GM23338 (cell line): ENCODE measurements around the gene NTN1. TPM values are rescaled to one million over a fixed set of nuclear protein-coding genes. Genes with fewer than 3 reads are reported as not detected.

Experiments used
- ATAC-seq: fragments of 200-7000 bp; cut with Tn5 transposase; 3 replicates; pipeline ENCODE4 v1.9.1; 2020
- DNase-seq: peaks from one replicate; pipeline ENCODE4 v3.0.0-alpha.2; 2015; ENCODE audit warnings: low spot score
- H2AFZ ChIP-seq: fragments of 200-600 bp; sonication (generic); 2 replicates; pipeline ENCODE4 v1.8.0; 2016; ENCODE audit warnings: antibody characterized with exemption, mild to moderate bottlenecking, moderate library complexity
- H3F3A ChIP-seq: fragments of 200-600 bp; sonication (generic); replicated peaks from 2 replicates; pipeline ENCODE4 v1.8.0; 2017; ENCODE audit warnings: antibody characterized with exemption, mixed run types, low read depth
- H3K27ac ChIP-seq: fragments of 200-600 bp; sonication (generic); 2 replicates; pipeline ENCODE4 v1.6.1; 2016; ENCODE audit warnings: low read depth
- H3K27me3 ChIP-seq: fragments of 200-600 bp; sonication (generic); 2 replicates; pipeline ENCODE4 v1.8.0; 2016; ENCODE audit warnings: mild to moderate bottlenecking, mixed run types, moderate library complexity; ENCODE audit not compliant: insufficient read depth
- H3K36me3 ChIP-seq: fragments of 200-600 bp; sonication (generic); 2 replicates; pipeline ENCODE4 v1.8.0; 2016; ENCODE audit warnings: mild to moderate bottlenecking; ENCODE audit not compliant: insufficient read depth
- H3K4me1 ChIP-seq: fragments of 200-600 bp; sonication (generic); 2 replicates; pipeline ENCODE4 v1.8.0; 2016; ENCODE audit warnings: mild to moderate bottlenecking, moderate library complexity; ENCODE audit not compliant: insufficient read depth
- H3K4me2 ChIP-seq: fragments of 200-600 bp; sonication (generic); 2 replicates; pipeline ENCODE4 v1.7.1; 2017; ENCODE audit warnings: mixed run types
- H3K4me3 ChIP-seq: fragments of 200-600 bp; sonication (generic); 2 replicates; pipeline ENCODE4 v1.6.1; 2016; ENCODE audit warnings: mixed run types
- H3K79me2 ChIP-seq: fragments of 200-600 bp; sonication (generic); replicated peaks from 2 replicates; pipeline ENCODE4 v1.8.0; 2017; ENCODE audit warnings: mild to moderate bottlenecking; ENCODE audit not compliant: insufficient read depth
- H3K9me2 ChIP-seq: fragments of 200-600 bp; sonication (generic); 2 replicates; pipeline ENCODE4 v1.8.0; 2017; ENCODE audit not compliant: insufficient read depth
- H4K20me1 ChIP-seq: fragments of 200-600 bp; sonication (generic); replicated peaks from 2 replicates; pipeline ENCODE4 v1.8.0; 2017; ENCODE audit warnings: mild to moderate bottlenecking; ENCODE audit not compliant: insufficient read depth
- H3K27ac Mint-ChIP-seq: 2 replicates; pipeline ENCODE4 v1.8.0; 2020; ENCODE audit warnings: inconsistent platforms, mild to moderate bottlenecking, moderate library complexity, mixed read lengths
- H3K27me3 Mint-ChIP-seq: 3 replicates; pipeline ENCODE4 v1.8.0; 2022; ENCODE audit warnings: low read depth, mild to moderate bottlenecking, moderate library complexity, mixed read lengths, inconsistent platforms; ENCODE audit not compliant: insufficient read depth, poor library complexity
- H3K36me3 Mint-ChIP-seq: 3 replicates; pipeline ENCODE4 v1.8.0; 2021; ENCODE audit warnings: low read depth, mild to moderate bottlenecking, inconsistent platforms, moderate library complexity, mixed read lengths
- H3K4me1 Mint-ChIP-seq: 3 replicates; pipeline ENCODE4 v1.8.0; 2020; ENCODE audit warnings: mild to moderate bottlenecking, inconsistent platforms, mixed read lengths
- H3K4me3 Mint-ChIP-seq: 3 replicates; pipeline ENCODE4 v1.8.0; 2021; ENCODE audit warnings: moderate library complexity, mild to moderate bottlenecking, inconsistent platforms, mixed read lengths
- H3K9me3 Mint-ChIP-seq: 3 replicates; pipeline ENCODE4 v1.8.0; 2020; ENCODE audit warnings: moderate library complexity, mild to moderate bottlenecking, inconsistent platforms, mixed read lengths
- CREB1 ChIP-seq: fragments of 250-450 bp; sonication (Bioruptor Pico); IDR thresholded peaks from 2 replicates; pipeline ENCODE4 v1.5.0; 2020; ENCODE audit warnings: low read depth, mild to moderate bottlenecking, moderate library complexity
- EZH2 ChIP-seq: fragments of 200-600 bp; sonication (generic); IDR thresholded peaks from one replicate; pipeline ENCODE4 v1.8.0; 2017; ENCODE audit warnings: antibody characterized with exemption, mild to moderate bottlenecking, low read depth; ENCODE audit not compliant: unreplicated experiment
- EZH2phosphoT487 ChIP-seq: fragments of 200-600 bp; sonication (generic); IDR thresholded peaks from one replicate; pipeline ENCODE4 v1.8.1; 2018; ENCODE audit warnings: antibody characterized with exemption; ENCODE audit not compliant: unreplicated experiment
- JUNB ChIP-seq: IDR thresholded peaks from one replicate; pipeline ENCODE4 v1.6.1; 2016; ENCODE audit warnings: antibody characterized with exemption; ENCODE audit not compliant: unreplicated experiment
- NANOG ChIP-seq: IDR thresholded peaks from 2 replicates; pipeline ENCODE4 v1.6.1; 2016; ENCODE audit warnings: antibody characterized with exemption, borderline replicate concordance
- POLR2AphosphoS5 ChIP-seq: IDR thresholded peaks from 2 replicates; pipeline ENCODE4 v1.6.1; 2016; ENCODE audit warnings: antibody characterized with exemption, low read depth
- STAT1 ChIP-seq: IDR thresholded peaks from one replicate; pipeline ENCODE4 v1.6.1; 2016; ENCODE audit warnings: antibody characterized with exemption; ENCODE audit not compliant: unreplicated experiment
- ZNF114 ChIP-seq: fragments of 250-450 bp; sonication (Bioruptor Pico); IDR thresholded peaks from 2 replicates; pipeline ENCODE4 v1.5.0; 2020; ENCODE audit warnings: mild to moderate bottlenecking, moderate library complexity
- ZNF331 ChIP-seq: fragments of 250-450 bp; sonication (Bioruptor Pico); IDR thresholded peaks from 2 replicates; pipeline ENCODE4 v1.5.0; 2020; ENCODE audit warnings: low read depth, mild to moderate bottlenecking, moderate library complexity
- ZNF462 ChIP-seq: fragments of 250-450 bp; sonication (Bioruptor Pico); IDR thresholded peaks from 2 replicates; pipeline ENCODE4 v1.5.0; 2020; ENCODE audit warnings: mild to moderate bottlenecking, moderate library complexity
- polyA plus RNA-seq: library from polyadenylated mRNA; unstranded; fragments of >200 nt; fragmentation: Nextera tagmentation; extraction: Ambion mirVana; gene quantifications from 2 replicates; pipeline ENCODE4 v1.2.1, GENCODE V29; 2016
- total RNA-seq: library from RNA; depleted of rRNA; stranded (reverse); fragments of >200 nt; shearing (Covaris generic); gene quantifications from 2 replicates; pipeline ENCODE4 v1.2.3, GENCODE V29; 2014
- TF ChIP-seq, protein P1 (sequence below): IDR thresholded peaks from one replicate; pipeline ENCODE4 v1.6.1; 2018; ENCODE audit warnings: antibody characterized with exemption; ENCODE audit not compliant: unreplicated experiment
- TF ChIP-seq, protein P2 (sequence below), 2 experiments: fragments of 200-600 bp in 1 of 2; sonication (generic) in 1 of 2; conservative IDR thresholded peaks; 2 replicates each; pipeline versions ENCODE4 v1.5.1 to v1.6.1; 2016 to 2017; ENCODE audit warnings: antibody characterized with exemption in 2 of 2, low read depth in 2 of 2, mild to moderate bottlenecking in 2 of 2, moderate library complexity in 1 of 2
- TF ChIP-seq, protein P3 (sequence below): IDR thresholded peaks from 2 replicates; pipeline ENCODE4 v1.6.1; 2016; ENCODE audit warnings: antibody characterized with exemption

Gene NTN1
- total and polyA plus RNA-seq, 2 experiments from 2014 or later = 0.57 to 2.6 TPM

DNA sequence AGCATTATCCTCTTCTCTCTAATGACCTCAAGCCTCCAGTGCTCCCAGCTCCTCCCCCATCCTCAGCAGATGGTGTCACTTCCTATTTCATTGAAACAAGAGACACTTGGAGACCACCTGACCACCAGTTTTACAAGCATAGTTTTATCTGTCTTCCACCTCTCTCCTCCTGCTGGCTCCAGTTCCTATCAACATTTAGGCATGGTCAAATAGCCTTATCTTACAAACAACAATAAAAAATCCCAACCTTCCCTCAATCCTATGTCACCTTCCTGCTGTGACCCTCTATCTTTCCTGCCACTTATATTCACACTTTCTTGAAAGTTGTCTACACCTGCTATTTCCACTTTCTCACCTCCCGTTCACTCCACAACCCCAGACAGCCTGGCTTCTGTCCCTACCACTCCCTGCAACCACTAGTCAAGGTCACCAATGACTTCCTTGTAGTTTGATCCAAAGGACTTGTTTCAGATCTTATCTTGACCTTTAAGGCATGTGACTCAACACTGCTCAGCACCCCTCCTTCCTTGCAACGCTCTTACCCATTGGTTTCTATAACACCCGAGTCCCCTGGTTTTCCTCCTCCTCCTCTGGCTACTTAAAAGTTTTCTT is 4.3 kb upstream of the NTN1 start:
- peaks cover 49% of the 10 kb centered on the region for H3K27me3 Mint-ChIP-seq
- DNase-seq = no peak
- no peak overlapping the region for H3K4me3 Mint-ChIP-seq
- peaks cover 10% of the 10 kb centered on the region; the same call in 2 of the 3 replicates for H3K4me1 Mint-ChIP-seq
- Histone ChIP-seq H3K79me2 (no peaks in the 10 kb centered on the region), H3F3A (0 out of 2 replicates have a peak, but pooled peaks cover 11% of the 10 kb centered on the region), H3K27ac (no peak overlapping the region), H3K4me3 (no peak overlapping the region), H3K36me3 (no peaks in the 10 kb centered on the region), H3K4me1 (peaks cover 33% of the 10 kb centered on the region), H3K4me2 (no peak overlapping the region), H4K20me1 (no peaks in the 10 kb centered on the region), H3K27me3 (peaks cover 68% of the 10 kb centered on the region), H3K9me2 (0 out of 2 replicates have a peak, but pooled peaks cover 3% of the 10 kb centered on the region), H2AFZ (no peak overlapping the region; the same call in 1 of the 2 replicates)
- no peaks in the 10 kb centered on the region for H3K36me3 Mint-ChIP-seq
- ATAC-seq = no peak
- TF ChIP-seq CREB1 (CRISPR knock-in tag) = no peak
- TF ChIP-seq, protein P1, sequence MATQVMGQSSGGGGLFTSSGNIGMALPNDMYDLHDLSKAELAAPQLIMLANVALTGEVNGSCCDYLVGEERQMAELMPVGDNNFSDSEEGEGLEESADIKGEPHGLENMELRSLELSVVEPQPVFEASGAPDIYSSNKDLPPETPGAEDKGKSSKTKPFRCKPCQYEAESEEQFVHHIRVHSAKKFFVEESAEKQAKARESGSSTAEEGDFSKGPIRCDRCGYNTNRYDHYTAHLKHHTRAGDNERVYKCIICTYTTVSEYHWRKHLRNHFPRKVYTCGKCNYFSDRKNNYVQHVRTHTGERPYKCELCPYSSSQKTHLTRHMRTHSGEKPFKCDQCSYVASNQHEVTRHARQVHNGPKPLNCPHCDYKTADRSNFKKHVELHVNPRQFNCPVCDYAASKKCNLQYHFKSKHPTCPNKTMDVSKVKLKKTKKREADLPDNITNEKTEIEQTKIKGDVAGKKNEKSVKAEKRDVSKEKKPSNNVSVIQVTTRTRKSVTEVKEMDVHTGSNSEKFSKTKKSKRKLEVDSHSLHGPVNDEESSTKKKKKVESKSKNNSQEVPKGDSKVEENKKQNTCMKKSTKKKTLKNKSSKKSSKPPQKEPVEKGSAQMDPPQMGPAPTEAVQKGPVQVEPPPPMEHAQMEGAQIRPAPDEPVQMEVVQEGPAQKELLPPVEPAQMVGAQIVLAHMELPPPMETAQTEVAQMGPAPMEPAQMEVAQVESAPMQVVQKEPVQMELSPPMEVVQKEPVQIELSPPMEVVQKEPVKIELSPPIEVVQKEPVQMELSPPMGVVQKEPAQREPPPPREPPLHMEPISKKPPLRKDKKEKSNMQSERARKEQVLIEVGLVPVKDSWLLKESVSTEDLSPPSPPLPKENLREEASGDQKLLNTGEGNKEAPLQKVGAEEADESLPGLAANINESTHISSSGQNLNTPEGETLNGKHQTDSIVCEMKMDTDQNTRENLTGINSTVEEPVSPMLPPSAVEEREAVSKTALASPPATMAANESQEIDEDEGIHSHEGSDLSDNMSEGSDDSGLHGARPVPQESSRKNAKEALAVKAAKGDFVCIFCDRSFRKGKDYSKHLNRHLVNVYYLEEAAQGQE = no peak
- no peak for TF ChIP-seq EZH2
- no peak for TF ChIP-seq POLR2AphosphoS5
- no peak for TF ChIP-seq ZNF114
- TF ChIP-seq STAT1 = no peak
- TF ChIP-seq, protein P2, sequence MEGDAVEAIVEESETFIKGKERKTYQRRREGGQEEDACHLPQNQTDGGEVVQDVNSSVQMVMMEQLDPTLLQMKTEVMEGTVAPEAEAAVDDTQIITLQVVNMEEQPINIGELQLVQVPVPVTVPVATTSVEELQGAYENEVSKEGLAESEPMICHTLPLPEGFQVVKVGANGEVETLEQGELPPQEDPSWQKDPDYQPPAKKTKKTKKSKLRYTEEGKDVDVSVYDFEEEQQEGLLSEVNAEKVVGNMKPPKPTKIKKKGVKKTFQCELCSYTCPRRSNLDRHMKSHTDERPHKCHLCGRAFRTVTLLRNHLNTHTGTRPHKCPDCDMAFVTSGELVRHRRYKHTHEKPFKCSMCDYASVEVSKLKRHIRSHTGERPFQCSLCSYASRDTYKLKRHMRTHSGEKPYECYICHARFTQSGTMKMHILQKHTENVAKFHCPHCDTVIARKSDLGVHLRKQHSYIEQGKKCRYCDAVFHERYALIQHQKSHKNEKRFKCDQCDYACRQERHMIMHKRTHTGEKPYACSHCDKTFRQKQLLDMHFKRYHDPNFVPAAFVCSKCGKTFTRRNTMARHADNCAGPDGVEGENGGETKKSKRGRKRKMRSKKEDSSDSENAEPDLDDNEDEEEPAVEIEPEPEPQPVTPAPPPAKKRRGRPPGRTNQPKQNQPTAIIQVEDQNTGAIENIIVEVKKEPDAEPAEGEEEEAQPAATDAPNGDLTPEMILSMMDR (conservative IDR thresholded peaks at IDR 0.05; ENCODE audit: low read depth in 2 of 2) = no peak
- TF ChIP-seq JUNB = no peak
- TF ChIP-seq, protein P3, sequence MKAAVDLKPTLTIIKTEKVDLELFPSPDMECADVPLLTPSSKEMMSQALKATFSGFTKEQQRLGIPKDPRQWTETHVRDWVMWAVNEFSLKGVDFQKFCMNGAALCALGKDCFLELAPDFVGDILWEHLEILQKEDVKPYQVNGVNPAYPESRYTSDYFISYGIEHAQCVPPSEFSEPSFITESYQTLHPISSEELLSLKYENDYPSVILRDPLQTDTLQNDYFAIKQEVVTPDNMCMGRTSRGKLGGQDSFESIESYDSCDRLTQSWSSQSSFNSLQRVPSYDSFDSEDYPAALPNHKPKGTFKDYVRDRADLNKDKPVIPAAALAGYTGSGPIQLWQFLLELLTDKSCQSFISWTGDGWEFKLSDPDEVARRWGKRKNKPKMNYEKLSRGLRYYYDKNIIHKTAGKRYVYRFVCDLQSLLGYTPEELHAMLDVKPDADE = no peak
- no peak for TF ChIP-seq EZH2phosphoT487
- no peak for TF ChIP-seq NANOG
- TF ChIP-seq ZNF462 = no peak
- TF ChIP-seq ZNF331 = no peak
- H3K9me3 Mint-ChIP-seq = no peaks in the 10 kb centered on the region
- H3K27ac Mint-ChIP-seq = no peak overlapping the region
